Activated CD4-positive, alpha-beta T cell treated with anti-CD3 and anti-CD28 coated beads for 36 hours (primary cell): ENCODE results near the gene TBL1XR1. TPM values are rescaled to one million over a fixed set of nuclear protein-coding genes. Genes with fewer than 3 reads are reported as not detected.
A peak's percentile ranks its signal among the peaks of the same experiment; 100 is the strongest.
"Not testable (repeated sequence)": the region's sequence is repeated elsewhere in the genome, so short reads cannot be mapped to it uniquely, and the experiment has no call there.

Experiments
- ATAC-seq: fragments of 200-7000 bp; cut with Tn5 transposase; one replicate; pipeline ENCODE4 v1.10.0; 2021; ENCODE audit warnings: mild to moderate bottlenecking, moderate library complexity
- CTCF ChIA-PET: fragments of 350-600 bp; sonication (Branson Sonifier 250); formaldehyde crosslinking; loops from one replicate; lab custom pipeline; 2021; ENCODE audit warnings: antibody characterized with exemption; lab: Charles Lee
- POLR2A ChIA-PET: fragments of 350-600 bp; sonication (Branson Sonifier 250); formaldehyde crosslinking; loops from one replicate; lab custom pipeline; 2021; ENCODE audit warnings: antibody characterized with exemption, inconsistent platforms; lab: Charles Lee
- DNase-seq: peaks from one replicate; pipeline ENCODE4 v3.0.0-alpha.2; 2020
- H3K27ac Mint-ChIP-seq: one replicate; pipeline ENCODE4 v1.8.0; 2021; ENCODE audit warnings: mixed read lengths
- H3K27me3 Mint-ChIP-seq: one replicate; pipeline ENCODE4 v1.8.0; 2021; ENCODE audit warnings: mixed read lengths
- H3K36me3 Mint-ChIP-seq: one replicate; pipeline ENCODE4 v1.8.0; 2021; ENCODE audit warnings: low read depth, mixed read lengths
- H3K4me1 Mint-ChIP-seq: one replicate; pipeline ENCODE4 v1.8.0; 2021; ENCODE audit warnings: mixed read lengths
- H3K4me3 Mint-ChIP-seq: one replicate; pipeline ENCODE4 v1.8.0; 2021; ENCODE audit warnings: mild to moderate bottlenecking, moderate library complexity, mixed read lengths
- H3K9me3 Mint-ChIP-seq: one replicate; pipeline ENCODE4 v1.8.0; 2021; ENCODE audit warnings: low read depth, mixed read lengths
- intact Hi-C, 2 experiments: fragments of 100-400 bp; cut with DNase I in 1 of 2; cut with micrococcal nuclease in 1 of 2; formaldehyde crosslinking; loops; one replicate each; pipeline versions ENCODE4 v1.14.2 to v1.15.1; 2022 to 2024; cut with DNase I, micrococcal nuclease
- total RNA-seq, 2 experiments: library from RNA; stranded (reverse); gene quantifications; one replicate each; pipeline ENCODE4 v1.2.3, GENCODE V29; 2021

TBL1XR1 gene
- total RNA-seq, 2 experiments from 2014 or later = 164 to 226 TPM

- Mint-ChIP-seq H3K4me1 (peaks cover 55% of the 10 kb centered on the region), H3K27me3 (no peaks in the 10 kb centered on the region), H3K4me3 (peak overlapping the region; percentile 88), H3K36me3 (peaks cover 38% of the 10 kb centered on the region), H3K9me3 (no peaks in the 10 kb centered on the region), H3K27ac (peak overlapping the region; percentile 99)
- ATAC-seq = no peak
- POLR2A ChIA-PET = interaction anchor here (0.6 to 1.0 kb wide), 3 partner anchors 8 to 330 kb away, joined by 3 to 5 read pairs (median 3); no protein-coding TSS in a partner anchor
- DNase-seq = no peak
- intact Hi-C loops = loop anchor here (2.0 kb wide), 3 partner anchors 43 to 137 kb away; no protein-coding TSS in a partner anchor
- CTCF ChIA-PET = interaction anchor here (0.9 to 4.1 kb wide), 4 partner anchors 9 to 130 kb away, joined by 3 to 16 read pairs (median 4); no protein-coding TSS in a partner anchor
Observed at GRCh38 chr3:177193688-177194268, 3.5 kb downstream of the TBL1XR1 start.

DNA sequence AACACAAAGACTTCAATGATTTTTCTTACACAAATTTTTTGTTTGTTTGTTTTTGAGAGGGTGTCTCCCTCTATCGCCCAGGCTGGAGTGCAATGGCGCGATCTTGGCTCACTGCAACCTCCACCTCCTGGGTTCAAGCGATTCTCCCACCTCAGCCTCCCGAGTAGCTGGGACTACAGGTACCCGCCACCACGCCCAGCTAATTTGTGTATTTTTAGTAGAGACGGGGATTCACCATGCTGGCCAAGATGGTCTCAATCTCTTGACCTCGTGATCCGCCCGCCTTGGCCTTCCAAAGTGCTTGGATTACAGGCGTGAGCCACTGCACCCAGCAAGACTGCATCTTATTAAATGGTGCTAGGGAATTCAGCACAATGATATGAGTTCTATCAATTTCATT lies 4.0 kb downstream of the TBL1XR1 start:
- H3K9me3 Mint-ChIP-seq, DNase-seq, H3K27me3 Mint-ChIP-seq, ATAC-seq, intact Hi-C loops, POLR2A ChIA-PET: not testable (repeated sequence)
- Mint-ChIP-seq H3K36me3 (peaks cover 41% of the 10 kb centered on the region), H3K4me3 (peak overlapping the region; percentile 88), H3K27ac (peak overlapping the region; percentile 99), H3K4me1 (peaks cover 54% of the 10 kb centered on the region)
- CTCF ChIA-PET = interaction anchor here (1.1 to 4.1 kb wide), 3 partner anchors 8 to 130 kb away, joined by 3 to 16 read pairs (median 3); no protein-coding TSS in a partner anchor

GRCh38 chr3:177190756-177191681 lies 6.3 kb downstream of the TBL1XR1 start:
- Mint-ChIP-seq H3K4me3 (no peak overlapping the region), H3K9me3 (no peaks in the 10 kb centered on the region), H3K36me3 (peaks cover 39% of the 10 kb centered on the region), H3K4me1 (peaks cover 61% of the 10 kb centered on the region), H3K27ac (peak overlapping the region; percentile 35), H3K27me3 (no peaks in the 10 kb centered on the region)
- DNase-seq (no peak), ATAC-seq (no peak)
- CTCF ChIA-PET = interaction anchor here (0.6 kb wide), 3 partner anchors 26 to 228 kb away, joined by 3 read pairs; no protein-coding TSS in a partner anchor
- intact Hi-C loops = no loop called here
- POLR2A ChIA-PET = interaction anchor here (1.2 kb wide), 1 partner anchor 167 kb away, joined by 6 read pairs; no protein-coding TSS in a partner anchor

DNA sequence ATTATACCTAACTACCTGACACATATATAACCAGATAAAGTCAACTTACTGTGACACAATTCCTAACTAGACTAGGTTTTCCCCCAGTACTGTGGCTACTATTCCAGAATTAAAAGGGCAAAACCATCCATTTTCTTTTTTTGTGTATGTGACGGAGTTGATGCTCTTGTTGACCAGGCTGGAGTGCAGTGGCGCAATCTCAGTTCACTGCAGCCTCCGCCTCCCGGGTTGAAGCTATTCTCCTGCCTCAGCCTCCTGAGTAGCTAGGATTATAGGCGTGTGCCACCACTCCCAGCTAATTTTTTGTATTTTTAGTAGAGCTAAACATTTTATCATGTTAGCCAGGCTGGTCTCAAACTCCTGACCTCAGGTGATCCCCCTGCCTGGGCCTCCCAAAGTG lies 7.1 kb downstream of the TBL1XR1 start:
- POLR2A ChIA-PET = interaction anchor here (1.1 kb wide), 1 partner anchor 39 kb away, joined by 3 read pairs; no protein-coding TSS in a partner anchor
- ATAC-seq, H3K27me3 Mint-ChIP-seq, H3K27ac Mint-ChIP-seq, DNase-seq, H3K9me3 Mint-ChIP-seq, H3K4me3 Mint-ChIP-seq, intact Hi-C loops: not testable (repeated sequence)
- Mint-ChIP-seq H3K36me3 (peaks cover 36% of the 10 kb centered on the region), H3K4me1 (peaks cover 65% of the 10 kb centered on the region)
- CTCF ChIA-PET = interaction anchor here (0.6 kb wide), 2 partner anchors 27 to 229 kb away, joined by 3 read pairs; no protein-coding TSS in a partner anchor

- Mint-ChIP-seq H3K4me1 (peaks cover 63% of the 10 kb centered on the region), H3K36me3 (peaks cover 21% of the 10 kb centered on the region)
- intact Hi-C loops, H3K9me3 Mint-ChIP-seq, ATAC-seq, H3K27ac Mint-ChIP-seq, H3K4me3 Mint-ChIP-seq, CTCF ChIA-PET, H3K27me3 Mint-ChIP-seq, DNase-seq: not testable (repeated sequence)
- POLR2A ChIA-PET = interaction anchor here (0.6 to 1.0 kb wide), 2 partner anchors 7 to 42 kb away, joined by 3 to 4 read pairs; no protein-coding TSS in a partner anchor
Observed at GRCh38 chr3:177188325-177188724, 9.0 kb downstream of the TBL1XR1 start.

- ChIA-PET CTCF (interaction anchor here (2.8 kb wide), 1 partner anchor 8 kb away, joined by 16 read pairs; no protein-coding TSS in a partner anchor), POLR2A (interaction anchor here (1.2 kb wide), 1 partner anchor 8 kb away, joined by 5 read pairs; no protein-coding TSS in a partner anchor)
- Mint-ChIP-seq H3K27me3 (no peaks in the 10 kb centered on the region), H3K36me3 (peaks cover 17% of the 10 kb centered on the region), H3K27ac (no peak overlapping the region), H3K4me3 (no peak overlapping the region), H3K4me1 (peaks cover 61% of the 10 kb centered on the region), H3K9me3 (no peaks in the 10 kb centered on the region)
- no peak for DNase-seq
- ATAC-seq = no peak
- intact Hi-C loops = no loop called here
Observed at GRCh38 chr3:177186306-177186705, 11.0 kb downstream of the TBL1XR1 start.

GRCh38 chr3:177185035-177185574 lies 12.2 kb downstream of the TBL1XR1 start:
- ATAC-seq (peak; percentile 60), DNase-seq (no peak)
- intact Hi-C loops = no loop called here
- Mint-ChIP-seq H3K27ac (peak overlapping the region; percentile 27), H3K27me3 (no peaks in the 10 kb centered on the region), H3K36me3 (peaks cover 14% of the 10 kb centered on the region), H3K4me1 (peaks cover 61% of the 10 kb centered on the region), H3K4me3 (no peak overlapping the region), H3K9me3 (no peaks in the 10 kb centered on the region)
- ChIA-PET CTCF (interaction anchor here (0.7 to 2.8 kb wide), 4 partner anchors 9 to 177 kb away, joined by 3 to 16 read pairs (median 4); no protein-coding TSS in a partner anchor), POLR2A (interaction anchor here (1.2 kb wide), 1 partner anchor 9 kb away, joined by 5 read pairs; no protein-coding TSS in a partner anchor)

DNA sequence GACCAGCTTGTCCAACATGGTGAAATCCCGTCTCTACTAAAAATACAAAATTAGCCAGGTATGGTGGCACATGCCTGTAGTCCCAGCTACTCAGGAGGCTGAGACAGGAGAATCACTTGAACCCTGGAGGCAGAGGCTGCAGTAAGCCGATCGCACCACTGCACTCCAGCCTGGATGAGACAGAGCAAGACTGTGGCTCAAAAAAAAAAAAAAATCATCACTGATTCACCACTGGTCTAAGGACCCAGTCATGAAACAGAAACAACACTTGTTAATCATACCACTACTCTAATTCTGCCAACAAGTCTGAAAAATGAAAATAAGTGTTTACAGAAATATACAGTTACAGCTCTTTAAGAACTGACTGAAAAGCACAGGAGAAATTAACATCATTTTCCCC lies 12.7 kb downstream of the TBL1XR1 start:
- H3K9me3 Mint-ChIP-seq, intact Hi-C loops, H3K4me3 Mint-ChIP-seq, H3K27me3 Mint-ChIP-seq: not testable (repeated sequence)
- ChIA-PET POLR2A (interaction anchor here (0.6 kb wide), 1 partner anchor 126 kb away, joined by 3 read pairs; no protein-coding TSS in a partner anchor), CTCF (interaction anchor here (0.6 to 2.8 kb wide), 5 partner anchors 9 to 176 kb away, joined by 3 to 16 read pairs (median 3); no protein-coding TSS in a partner anchor)
- peak overlapping the region; percentile 27 for H3K27ac Mint-ChIP-seq
- DNase-seq = peak; percentile 56
- H3K4me1 Mint-ChIP-seq = peaks cover 65% of the 10 kb centered on the region
- peak; percentile 94 for ATAC-seq
- H3K36me3 Mint-ChIP-seq = peaks cover 14% of the 10 kb centered on the region

- H3K9me3 Mint-ChIP-seq = peaks cover 2% of the 10 kb centered on the region
- peaks cover 19% of the 10 kb centered on the region for H3K36me3 Mint-ChIP-seq
- intact Hi-C loops = no loop called here
Observed at GRCh38 chr3:177182352-177182751, 14.9 kb downstream of the TBL1XR1 start.

GRCh38 chr3:177181418-177181817 lies 15.9 kb downstream of the TBL1XR1 start:
- peaks cover 20% of the 10 kb centered on the region for H3K36me3 Mint-ChIP-seq
- ATAC-seq = no peak
- no peaks in the 10 kb centered on the region for H3K27me3 Mint-ChIP-seq
- H3K4me1 Mint-ChIP-seq = peaks cover 72% of the 10 kb centered on the region
- ChIA-PET POLR2A (no interaction called here), CTCF (interaction anchor here (1.3 to 2.2 kb wide), 2 partner anchors 21 to 23 kb away, joined by 3 to 7 read pairs; no protein-coding TSS in a partner anchor)
- H3K27ac Mint-ChIP-seq = no peak overlapping the region
- no peak for DNase-seq
- peaks cover 2% of the 10 kb centered on the region for H3K9me3 Mint-ChIP-seq
- intact Hi-C loops = no loop called here
- no peak overlapping the region for H3K4me3 Mint-ChIP-seq

More at GRCh38 chr3:177182352-177182751, 14.9 kb downstream of the TBL1XR1 start:
- ChIA-PET CTCF (no interaction called here), POLR2A (no interaction called here)
- ATAC-seq (no peak), DNase-seq (no peak)
- H3K4me3 Mint-ChIP-seq = no peak overlapping the region
- H3K27me3 Mint-ChIP-seq = no peaks in the 10 kb centered on the region
- peaks cover 72% of the 10 kb centered on the region for H3K4me1 Mint-ChIP-seq
- no peak overlapping the region for H3K27ac Mint-ChIP-seq
